Activated gamma-delta T cell treated with Interleukin-2 at 50 U/mL for 16 hours (primary cell): Measurements from ENCODE around the gene SNAP47.

Source experiments
- DNase-seq: peaks from one replicate; pipeline ENCODE4 v3.0.0-alpha.2; 2020

SNAP47 gene

GRCh38 chr1:227753999-227754711, 18.9 kb downstream of the SNAP47 start:
- no peak for DNase-seq

GRCh38 chr1:227754958-227755357, 19.7 kb downstream of the SNAP47 start:
- no peak for DNase-seq

- no peak for DNase-seq
Measured at GRCh38 chr1:227756172-227756959, 21.1 kb downstream of the SNAP47 start.

- no peak for DNase-seq
Measured at GRCh38 chr1:227757781-227758180, 22.5 kb downstream of the SNAP47 start.

GRCh38 chr1:227758366-227758765, 23.1 kb downstream of the SNAP47 start:
- DNase-seq: no peak

- no peak for DNase-seq
Measured at GRCh38 chr1:227759341-227760300, 24.4 kb downstream of the SNAP47 start.

- DNase-seq: no peak
Measured at GRCh38 chr1:227760377-227760776, 25.1 kb downstream of the SNAP47 start.

- DNase-seq: no peak
Measured at GRCh38 chr1:227761621-227762230, 26.5 kb downstream of the SNAP47 start.

GRCh38 chr1:227762231-227762911, 27.1 kb downstream of the SNAP47 start:
- DNase-seq: peak; percentile 89

- no peak for DNase-seq
Measured at GRCh38 chr1:227763246-227764018, 28.2 kb downstream of the SNAP47 start.

GRCh38 chr1:227764019-227764391, 28.8 kb downstream of the SNAP47 start:
- DNase-seq: no peak

- DNase-seq: no peak
Measured at GRCh38 chr1:227765261-227766014, 30.2 kb downstream of the SNAP47 start.

- peak; percentile 91 for DNase-seq
Measured at GRCh38 chr1:227766015-227766634, 30.9 kb downstream of the SNAP47 start.

- no peak for DNase-seq
Measured at GRCh38 chr1:227766653-227767277, 31.5 kb downstream of the SNAP47 start.

GRCh38 chr1:227767401-227768124, 32.3 kb downstream of the SNAP47 start:
- DNase-seq: no peak

- no peak for DNase-seq
Measured at GRCh38 chr1:227768125-227768439, 32.8 kb downstream of the SNAP47 start.

- DNase-seq: no peak
Measured at GRCh38 chr1:227768640-227769039, 33.4 kb downstream of the SNAP47 start.

- DNase-seq: no peak
Measured at GRCh38 chr1:227769047-227769935, 34.1 kb downstream of the SNAP47 start.
